OCI-LY7 (cell line): ENCODE data around the gene PAK4.

ENCODE experiments used
- EZH2phosphoT487 ChIP-seq: fragments of 200-600 bp; sonication (generic); IDR thresholded peaks from 2 replicates; pipeline ENCODE4 v1.6.1; 2018; ENCODE audit warnings: low read depth, borderline replicate concordance, mild to moderate bottlenecking, mixed run types, antibody characterized with exemption, low read length, moderate library complexity, mixed read lengths
- TF ChIP-seq, protein P1 (sequence below): fragments of 200-600 bp; sonication (generic); conservative IDR thresholded peaks from 2 replicates; pipeline ENCODE4 v1.5.1; 2014; ENCODE audit warnings: mild to moderate bottlenecking, antibody characterized with exemption, low read length, moderate library complexity, mixed read lengths

GRCh38 chr19:39194832-39195542, 69.4 kb downstream of the PAK4 start:
- TF ChIP-seq, protein P1, sequence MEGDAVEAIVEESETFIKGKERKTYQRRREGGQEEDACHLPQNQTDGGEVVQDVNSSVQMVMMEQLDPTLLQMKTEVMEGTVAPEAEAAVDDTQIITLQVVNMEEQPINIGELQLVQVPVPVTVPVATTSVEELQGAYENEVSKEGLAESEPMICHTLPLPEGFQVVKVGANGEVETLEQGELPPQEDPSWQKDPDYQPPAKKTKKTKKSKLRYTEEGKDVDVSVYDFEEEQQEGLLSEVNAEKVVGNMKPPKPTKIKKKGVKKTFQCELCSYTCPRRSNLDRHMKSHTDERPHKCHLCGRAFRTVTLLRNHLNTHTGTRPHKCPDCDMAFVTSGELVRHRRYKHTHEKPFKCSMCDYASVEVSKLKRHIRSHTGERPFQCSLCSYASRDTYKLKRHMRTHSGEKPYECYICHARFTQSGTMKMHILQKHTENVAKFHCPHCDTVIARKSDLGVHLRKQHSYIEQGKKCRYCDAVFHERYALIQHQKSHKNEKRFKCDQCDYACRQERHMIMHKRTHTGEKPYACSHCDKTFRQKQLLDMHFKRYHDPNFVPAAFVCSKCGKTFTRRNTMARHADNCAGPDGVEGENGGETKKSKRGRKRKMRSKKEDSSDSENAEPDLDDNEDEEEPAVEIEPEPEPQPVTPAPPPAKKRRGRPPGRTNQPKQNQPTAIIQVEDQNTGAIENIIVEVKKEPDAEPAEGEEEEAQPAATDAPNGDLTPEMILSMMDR = no peak
- TF ChIP-seq EZH2phosphoT487 = no peak
